Astrocyte (in vitro differentiated cells and primary cell): ENCODE measurements around the gene FBXO17. TPM values are rescaled to one million over a fixed set of nuclear protein-coding genes. Genes with fewer than 3 reads are reported as not detected.

Source experiments
- DNase-seq: peaks from one replicate; pipeline ENCODE4 v3.0.0-alpha.2; 2010; ENCODE audit warnings: low read depth
- FAIRE-seq: peaks from 2 replicates; lab custom pipeline; 2011; peaks lifted over from hg19 to GRCh38; lab: Jason Lieb, UNC
- H2AFZ ChIP-seq: 2 replicates; pipeline ENCODE4 v1.6.0; 2012; ENCODE audit warnings: low read depth, low read length, inconsistent platforms
- H3K27ac ChIP-seq: 2 replicates; pipeline ENCODE4 v1.5.1; 2011; ENCODE audit warnings: low read depth, low read length, inconsistent platforms
- H3K27me3 ChIP-seq: 2 replicates; pipeline ENCODE4 v1.6.0; 2011; ENCODE audit warnings: low read length, inconsistent platforms; ENCODE audit not compliant: insufficient read depth
- H3K36me3 ChIP-seq: 2 replicates; pipeline ENCODE4 v1.5.1; 2011; ENCODE audit warnings: low read length, inconsistent platforms; ENCODE audit not compliant: insufficient read depth
- H3K4me1 ChIP-seq: 2 replicates; pipeline ENCODE4 v1.5.1; 2011; ENCODE audit warnings: low read length, inconsistent platforms; ENCODE audit not compliant: insufficient read depth
- H3K4me2 ChIP-seq: 2 replicates; pipeline ENCODE4 v1.6.0; 2012; ENCODE audit warnings: low read length, inconsistent platforms
- H3K4me3 ChIP-seq: 2 replicates; pipeline ENCODE4 v1.5.1; 2011; ENCODE audit warnings: low read depth, mild to moderate bottlenecking, low read length, inconsistent platforms; ENCODE audit not compliant: insufficient read depth
- H3K79me2 ChIP-seq: 2 replicates; pipeline ENCODE4 v1.6.0; 2012; ENCODE audit warnings: mild to moderate bottlenecking, low read length, inconsistent platforms; ENCODE audit not compliant: insufficient read depth
- H3K9ac ChIP-seq: 2 replicates; pipeline ENCODE4 v1.6.0; 2012; ENCODE audit warnings: mild to moderate bottlenecking, low read length, inconsistent platforms
- H3K9me3 ChIP-seq: 2 replicates; pipeline ENCODE4 v1.5.1; 2012; ENCODE audit warnings: low read depth, mild to moderate bottlenecking, low read length, inconsistent platforms; ENCODE audit not compliant: insufficient read depth
- H4K20me1 ChIP-seq: 2 replicates; pipeline ENCODE4 v1.6.0; 2012; ENCODE audit warnings: low read length, inconsistent platforms; ENCODE audit not compliant: insufficient read depth
- H3K27ac Mint-ChIP-seq: one replicate; pipeline ENCODE4 v1.8.0; 2021; ENCODE audit warnings: mild to moderate bottlenecking, mixed read lengths; ENCODE audit not compliant: unreplicated experiment
- H3K27me3 Mint-ChIP-seq: one replicate; pipeline ENCODE4 v1.8.0; 2021; ENCODE audit warnings: low read depth, mixed read lengths; ENCODE audit not compliant: unreplicated experiment
- H3K36me3 Mint-ChIP-seq: one replicate; pipeline ENCODE4 v1.8.0; 2021; ENCODE audit warnings: low read depth, mixed read lengths; ENCODE audit not compliant: unreplicated experiment
- H3K4me1 Mint-ChIP-seq: one replicate; pipeline ENCODE4 v1.8.0; 2021; ENCODE audit warnings: low read depth, mixed read lengths; ENCODE audit not compliant: unreplicated experiment
- H3K4me3 Mint-ChIP-seq: one replicate; pipeline ENCODE4 v1.8.0; 2021; ENCODE audit warnings: mild to moderate bottlenecking, moderate library complexity, mixed read lengths; ENCODE audit not compliant: unreplicated experiment
- H3K9me3 Mint-ChIP-seq: one replicate; pipeline ENCODE4 v1.8.0; 2021; ENCODE audit warnings: mild to moderate bottlenecking, mixed read lengths; ENCODE audit not compliant: unreplicated experiment
- EZH2 ChIP-seq: IDR thresholded peaks from 2 replicates; pipeline ENCODE4 v1.6.1; 2012; ENCODE audit warnings: mild to moderate bottlenecking, low read length, inconsistent platforms; ENCODE audit not compliant: insufficient read depth
- total RNA-seq: library from RNA; stranded (reverse); gene quantifications from 2 replicates; pipeline ENCODE4 v1.2.1, GENCODE V29; 2021
- TF ChIP-seq, protein P1 (sequence below): IDR thresholded peaks from 2 replicates; pipeline ENCODE4 v1.5.1; 2011; ENCODE audit warnings: low read depth, mild to moderate bottlenecking, inconsistent platforms, low read length, moderate library complexity; ENCODE audit not compliant: insufficient read depth

FBXO17 gene
- total RNA-seq, 1 donor from 2014 or later: 14.7 TPM

DNA sequence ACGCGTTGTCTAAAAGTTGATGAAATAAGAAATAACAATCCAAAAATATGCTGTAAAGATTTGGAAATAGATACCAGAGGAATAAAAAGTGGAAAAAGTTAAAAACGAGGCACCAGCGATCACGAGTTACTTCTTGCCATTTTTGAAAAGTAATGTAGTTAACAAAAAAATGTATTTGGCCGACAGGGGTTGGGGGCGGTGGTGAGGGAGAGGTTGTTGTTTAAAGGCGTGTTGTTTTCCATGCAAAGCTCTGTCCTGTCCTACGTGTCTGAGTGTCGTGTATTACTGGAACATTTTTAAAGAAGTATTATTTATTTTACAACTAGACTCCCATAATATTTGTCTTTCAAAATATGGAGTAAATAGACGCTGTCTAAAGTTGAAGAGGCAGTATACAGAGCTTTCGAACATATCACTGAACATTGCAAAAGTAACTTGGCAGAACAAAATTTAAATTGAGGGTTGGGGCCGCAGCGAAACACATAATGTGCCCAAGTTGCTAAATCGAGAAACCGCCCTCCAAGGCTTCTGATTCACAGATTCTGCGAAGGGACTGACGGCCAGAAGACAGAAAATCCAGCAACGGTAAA is 823 bp downstream of the FBXO17 start:
- Mint-ChIP-seq H3K9me3 (peaks cover 1% of the 10 kb centered on the region), H3K4me1 (peaks cover 15% of the 10 kb centered on the region)
- no peak for FAIRE-seq

DNA sequence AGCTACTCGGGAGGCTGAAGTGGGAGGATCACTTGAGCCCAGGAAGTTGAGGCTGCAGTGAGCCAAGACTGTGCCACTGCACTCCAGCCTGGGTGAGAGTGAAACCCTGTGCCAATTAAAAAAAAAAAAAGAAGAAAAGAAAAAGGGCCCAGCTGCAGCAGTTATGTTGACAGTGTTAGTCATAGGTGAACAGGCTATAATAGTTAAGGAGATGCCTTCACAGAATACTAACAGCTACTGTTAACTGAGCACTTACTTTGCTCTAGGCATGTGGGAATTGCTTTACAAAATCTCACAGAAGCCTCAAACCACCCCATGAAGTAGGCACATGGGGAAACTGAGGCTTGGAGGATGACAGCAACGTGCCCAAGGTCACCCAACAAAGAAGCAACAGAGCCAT is 3.9 kb downstream of the FBXO17 start:
- Mint-ChIP-seq H3K9me3 (peaks cover 1% of the 10 kb centered on the region), H3K4me3 (no peak overlapping the region), H3K27ac (no peak overlapping the region), H3K27me3 (no peaks in the 10 kb centered on the region), H3K4me1 (peaks cover 7% of the 10 kb centered on the region), H3K36me3 (peaks cover 1% of the 10 kb centered on the region)
- peaks cover 16% of the 10 kb centered on the region for H3K79me2 ChIP-seq
- no peak overlapping the region for H3K4me3 ChIP-seq
- H3K4me2 ChIP-seq: no peak overlapping the region
- no peak overlapping the region for H3K9ac ChIP-seq
- peaks cover 6% of the 10 kb centered on the region for H3K36me3 ChIP-seq
- no peak overlapping the region for H3K27ac ChIP-seq
- no peaks in the 10 kb centered on the region for H3K9me3 ChIP-seq
- peaks cover 9% of the 10 kb centered on the region for H4K20me1 ChIP-seq
- H2AFZ ChIP-seq: no peak overlapping the region
- no peak for DNase-seq
- peaks cover 14% of the 10 kb centered on the region for H3K4me1 ChIP-seq
- no peaks in the 10 kb centered on the region for H3K27me3 ChIP-seq
- no peak for TF ChIP-seq EZH2
- TF ChIP-seq, protein P1, sequence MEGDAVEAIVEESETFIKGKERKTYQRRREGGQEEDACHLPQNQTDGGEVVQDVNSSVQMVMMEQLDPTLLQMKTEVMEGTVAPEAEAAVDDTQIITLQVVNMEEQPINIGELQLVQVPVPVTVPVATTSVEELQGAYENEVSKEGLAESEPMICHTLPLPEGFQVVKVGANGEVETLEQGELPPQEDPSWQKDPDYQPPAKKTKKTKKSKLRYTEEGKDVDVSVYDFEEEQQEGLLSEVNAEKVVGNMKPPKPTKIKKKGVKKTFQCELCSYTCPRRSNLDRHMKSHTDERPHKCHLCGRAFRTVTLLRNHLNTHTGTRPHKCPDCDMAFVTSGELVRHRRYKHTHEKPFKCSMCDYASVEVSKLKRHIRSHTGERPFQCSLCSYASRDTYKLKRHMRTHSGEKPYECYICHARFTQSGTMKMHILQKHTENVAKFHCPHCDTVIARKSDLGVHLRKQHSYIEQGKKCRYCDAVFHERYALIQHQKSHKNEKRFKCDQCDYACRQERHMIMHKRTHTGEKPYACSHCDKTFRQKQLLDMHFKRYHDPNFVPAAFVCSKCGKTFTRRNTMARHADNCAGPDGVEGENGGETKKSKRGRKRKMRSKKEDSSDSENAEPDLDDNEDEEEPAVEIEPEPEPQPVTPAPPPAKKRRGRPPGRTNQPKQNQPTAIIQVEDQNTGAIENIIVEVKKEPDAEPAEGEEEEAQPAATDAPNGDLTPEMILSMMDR: no peak
- no peak for FAIRE-seq

More for the DNA sequence above, 823 bp downstream of the FBXO17 start:
- Histone ChIP-seq H3K27ac (peak overlapping the region; percentile 77), H2AFZ (peak overlapping the region; percentile 94), H3K36me3 (peaks cover 2% of the 10 kb centered on the region), H3K4me3 (peak overlapping the region; percentile 69), H3K4me1 (peaks cover 14% of the 10 kb centered on the region), H3K79me2 (peaks cover 16% of the 10 kb centered on the region), H3K9me3 (no peaks in the 10 kb centered on the region), H3K27me3 (no peaks in the 10 kb centered on the region), H3K9ac (peak overlapping the region; percentile 88), H4K20me1 (peaks cover 6% of the 10 kb centered on the region), H3K4me2 (peak overlapping the region; percentile 95)
- peak overlapping the region; percentile 92 for H3K4me3 Mint-ChIP-seq
- no peak for TF ChIP-seq EZH2
- TF ChIP-seq, protein P1: no peak
- H3K27me3 Mint-ChIP-seq: no peaks in the 10 kb centered on the region
- H3K27ac Mint-ChIP-seq: peak overlapping the region; percentile 78
- no peak for DNase-seq
- peaks cover 1% of the 10 kb centered on the region for H3K36me3 Mint-ChIP-seq
